Stimulated activated CD8-positive, alpha-beta memory T cell treated with anti-CD3 and anti-CD28 coated beads, Interleukin-7, amount 100 ng/mL, for 1 hour (primary cell): ENCODE measurements around the gene RNASET2.
"Not testable (repeated sequence)": the region's sequence is repeated elsewhere in the genome, so short reads cannot be mapped to it uniquely, and the experiment has no call there.

Source experiments
- DNase-seq, 2 donors: peaks; one replicate each; pipeline ENCODE4 v3.0.0-alpha.2; 2020; ENCODE audit warnings: low read depth in 2 of 2

Gene RNASET2

DNA sequence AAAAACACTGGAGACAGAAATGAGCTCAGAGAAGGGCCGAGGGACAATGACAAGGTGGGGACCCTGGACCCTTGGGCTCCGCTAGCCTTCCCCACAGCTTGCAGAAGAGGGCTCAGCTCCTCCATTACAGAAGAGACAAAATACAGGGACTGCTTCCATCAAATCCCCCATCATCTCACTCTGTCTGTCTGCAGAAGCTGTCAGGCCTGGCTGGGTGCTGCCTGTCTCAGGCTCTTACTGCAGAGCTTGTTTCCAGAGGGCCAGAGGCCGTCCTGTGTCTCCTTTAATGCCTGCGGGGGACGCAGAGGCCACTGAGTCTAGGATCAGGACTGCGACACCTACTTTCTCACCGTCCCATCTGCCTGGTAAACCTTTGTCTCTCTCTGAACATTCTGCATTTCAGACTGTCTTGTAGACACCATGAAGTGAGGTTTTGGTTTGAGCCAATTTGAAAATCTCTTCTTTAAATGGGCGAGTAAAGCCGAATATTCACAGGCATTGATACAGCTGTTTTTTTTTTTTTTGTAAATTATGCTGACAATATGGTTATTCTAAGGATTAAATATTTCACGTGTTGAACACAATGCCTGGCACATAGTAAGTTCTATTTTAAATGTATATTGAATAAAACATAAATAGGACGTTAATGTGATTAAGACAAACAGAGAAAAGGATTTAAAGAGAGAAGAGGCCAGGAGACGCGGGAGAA lies 28.3 kb downstream of the RNASET2 start:
- no peak for DNase-seq

GRCh38 chr6:166927240-166927934 lies 29.0 kb downstream of the RNASET2 start:
- DNase-seq, result no peak

DNA sequence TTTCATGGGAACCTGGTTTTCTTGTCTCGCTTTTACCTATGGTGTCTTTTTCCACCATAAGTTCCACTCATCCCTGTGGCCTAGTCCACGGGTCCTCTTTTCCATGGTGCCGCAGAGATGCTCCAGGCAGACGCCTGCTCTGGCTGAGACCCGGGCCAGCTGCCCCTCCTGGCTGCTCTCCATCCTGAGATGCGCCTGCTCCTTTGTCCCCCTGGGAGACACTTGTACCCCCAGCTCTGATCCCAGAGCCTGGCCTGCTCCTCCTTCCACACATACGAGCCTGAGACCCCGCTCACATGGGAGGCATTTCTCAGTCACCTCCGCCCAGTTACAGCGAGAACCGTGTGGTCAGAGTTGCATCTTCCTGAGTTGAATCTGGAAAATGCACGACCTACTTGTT lies 29.6 kb downstream of the RNASET2 start:
- DNase-seq, result no peak

GRCh38 chr6:166925141-166925996 lies 31.0 kb downstream of the RNASET2 start:
- no peak for DNase-seq

DNA sequence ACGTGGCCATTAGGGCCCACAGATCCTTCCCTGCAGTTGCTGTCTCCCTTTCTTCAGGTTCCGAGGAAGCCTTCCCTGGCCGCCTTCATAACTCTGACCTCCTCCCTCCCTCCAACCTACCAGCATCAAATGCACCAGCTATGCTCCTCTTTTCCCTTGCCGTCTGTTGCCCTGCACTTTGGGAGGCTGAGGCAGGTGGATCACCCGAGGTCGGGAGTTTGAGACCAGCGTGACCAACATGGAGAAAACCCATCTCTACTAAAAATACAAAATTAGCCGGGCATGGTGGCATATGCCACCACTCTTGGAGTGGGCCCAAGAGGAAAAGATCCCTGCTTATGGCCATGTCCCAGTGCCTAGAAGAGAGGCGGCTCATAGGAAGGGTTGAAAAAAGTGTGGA lies 31.8 kb downstream of the RNASET2 start:
- no peak for DNase-seq

GRCh38 chr6:166922937-166923336 lies 33.4 kb downstream of the RNASET2 start:
- no peak for DNase-seq

- DNase-seq, result no peak
Measured at GRCh38 chr6:166921570-166921969, 34.8 kb downstream of the RNASET2 start.

- no peak for DNase-seq
Measured at GRCh38 chr6:166916824-166917223, 39.5 kb downstream of the RNASET2 start.

DNA sequence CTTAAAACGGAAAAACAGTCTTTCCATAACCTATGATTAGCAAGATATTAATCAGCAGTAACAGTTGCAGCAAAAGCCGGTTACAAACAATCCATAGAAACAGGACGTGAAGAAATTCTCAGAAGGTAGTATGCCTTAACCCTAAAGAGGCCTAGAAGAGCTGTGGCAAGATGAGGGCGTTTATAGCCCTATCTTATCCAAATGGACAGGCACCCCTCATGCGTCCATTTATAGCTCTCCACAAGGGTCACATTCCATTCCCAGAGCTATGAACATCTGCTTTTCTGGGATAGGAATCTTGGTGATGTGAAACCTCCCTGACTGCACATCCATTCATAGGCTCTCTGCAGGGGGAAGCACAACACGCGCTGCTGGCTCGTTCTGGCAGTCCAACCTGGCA lies 40.9 kb downstream of the RNASET2 start:
- not testable (repeated sequence) for DNase-seq

DNA sequence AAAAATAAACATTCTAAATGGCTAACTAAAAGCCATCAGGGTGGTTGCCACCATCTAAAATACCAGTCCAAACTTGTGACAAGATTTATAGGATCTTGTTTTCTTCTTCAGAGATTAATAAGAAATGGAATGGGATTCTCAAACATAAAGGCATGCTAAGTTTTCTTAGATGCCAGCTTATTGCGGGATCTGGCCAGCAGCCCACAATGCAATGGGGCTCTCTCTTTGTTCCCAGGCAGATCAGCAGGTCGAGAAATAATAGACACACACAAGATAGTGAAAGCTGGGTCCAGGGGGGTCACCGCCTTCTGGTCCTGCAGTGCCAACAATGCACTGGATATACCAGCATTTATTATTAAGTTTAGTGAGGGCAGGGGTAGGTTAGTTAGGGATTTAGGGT lies 41.4 kb downstream of the RNASET2 start:
- not testable (repeated sequence) for DNase-seq

DNA sequence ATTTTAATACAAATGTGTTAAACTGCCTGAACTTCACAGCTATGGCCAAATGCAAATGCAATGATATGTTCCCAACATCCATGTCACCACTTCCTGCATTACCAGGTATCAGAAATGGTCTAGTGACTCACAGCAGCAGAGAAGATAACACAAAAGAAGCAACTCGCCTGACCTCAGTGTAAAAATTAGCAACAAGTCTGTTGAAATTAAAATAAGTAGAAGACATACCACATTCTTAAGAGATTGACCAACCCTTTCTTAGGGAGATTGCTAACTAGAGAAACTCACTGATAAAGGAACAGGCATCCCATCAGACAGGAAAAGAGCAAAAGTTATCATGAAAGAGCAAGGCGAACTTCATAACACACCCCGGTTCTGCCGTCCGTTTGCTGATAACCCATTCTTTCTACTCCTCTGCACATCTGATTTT lies 45.1 kb downstream of the RNASET2 start:
- no peak for DNase-seq

GRCh38 chr6:166910601-166911000 lies 45.7 kb downstream of the RNASET2 start:
- DNase-seq, result no peak

DNA sequence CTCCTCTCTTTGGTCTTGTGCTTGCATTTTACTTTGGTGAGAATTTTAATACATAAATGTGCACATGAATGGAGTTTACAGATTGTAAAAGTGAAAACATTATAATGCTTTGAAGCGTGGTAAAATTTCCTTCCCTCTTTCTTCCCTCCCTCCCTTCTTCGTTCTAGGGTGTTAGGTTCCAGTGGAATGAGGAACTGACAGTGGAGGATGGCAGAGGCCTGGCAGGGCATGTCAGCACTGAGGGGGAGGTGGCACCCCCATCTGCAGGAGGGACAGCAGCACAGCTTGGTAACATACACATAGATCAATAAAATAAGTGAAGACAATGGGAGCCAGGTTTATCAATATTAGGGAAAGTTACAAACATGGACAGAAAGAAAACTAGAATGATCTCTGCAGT lies 47.5 kb downstream of the RNASET2 start:
- no peak for DNase-seq

- no peak for DNase-seq
Measured at GRCh38 chr6:166907871-166908806, 48.2 kb downstream of the RNASET2 start.

DNA sequence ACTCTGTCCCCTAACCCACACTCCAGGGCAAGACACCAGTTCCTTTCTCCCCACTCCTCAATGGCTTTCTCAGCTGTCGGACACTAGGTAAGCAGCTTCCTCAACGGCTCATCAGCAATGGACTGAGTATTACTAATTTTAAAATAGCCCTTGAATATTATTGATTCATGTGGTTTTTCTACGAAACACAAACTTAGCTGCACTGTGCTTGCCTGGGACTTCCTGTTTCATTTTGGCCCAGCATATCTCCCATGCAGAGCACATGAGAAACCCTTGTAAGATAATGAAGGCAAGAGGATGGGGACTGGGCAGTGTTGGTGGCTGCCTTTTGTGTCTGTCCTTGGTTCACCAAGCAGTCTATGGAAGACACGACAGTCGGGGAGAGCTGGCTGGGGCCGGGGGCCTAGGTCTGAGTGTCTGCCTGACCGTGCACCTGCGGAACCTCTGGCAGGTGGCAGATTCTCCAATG lies 48.9 kb downstream of the RNASET2 start:
- no peak for DNase-seq

DNA sequence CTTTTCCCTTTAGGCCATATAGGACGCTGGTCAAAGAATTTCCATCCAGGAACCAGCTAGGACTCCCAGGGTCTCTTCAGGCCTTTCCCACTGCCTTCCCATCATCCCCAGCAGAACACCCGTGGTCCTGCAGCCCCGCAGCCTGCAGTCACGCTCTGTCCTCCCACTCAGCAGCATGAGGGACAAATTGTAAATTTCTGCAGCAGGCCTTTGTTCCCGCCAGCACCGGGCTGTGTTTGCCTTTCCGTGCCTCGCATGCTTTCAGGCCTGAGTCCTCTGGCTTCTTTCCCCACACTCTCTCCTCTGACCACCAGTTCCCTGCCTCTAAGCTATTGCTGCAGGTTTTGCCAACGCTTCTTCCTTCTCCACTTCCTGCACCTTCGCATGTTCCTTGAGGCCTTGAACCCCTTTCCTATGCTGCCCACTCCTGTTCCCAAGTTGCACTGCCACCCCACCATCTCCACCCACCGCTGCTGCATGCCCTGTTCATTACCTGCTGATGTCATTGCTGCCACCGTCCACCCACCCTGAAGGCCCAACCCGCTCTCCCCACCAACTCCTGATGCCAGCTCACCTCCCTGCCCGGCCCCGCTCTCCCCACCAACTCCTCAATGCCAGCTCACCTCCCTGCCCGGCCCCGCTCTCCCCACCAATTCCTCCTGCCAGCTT lies 49.8 kb downstream of the RNASET2 start:
- no peak for DNase-seq

GRCh38 chr6:166905505-166906134 lies 50.7 kb downstream of the RNASET2 start:
- DNase-seq, result no peak

DNA sequence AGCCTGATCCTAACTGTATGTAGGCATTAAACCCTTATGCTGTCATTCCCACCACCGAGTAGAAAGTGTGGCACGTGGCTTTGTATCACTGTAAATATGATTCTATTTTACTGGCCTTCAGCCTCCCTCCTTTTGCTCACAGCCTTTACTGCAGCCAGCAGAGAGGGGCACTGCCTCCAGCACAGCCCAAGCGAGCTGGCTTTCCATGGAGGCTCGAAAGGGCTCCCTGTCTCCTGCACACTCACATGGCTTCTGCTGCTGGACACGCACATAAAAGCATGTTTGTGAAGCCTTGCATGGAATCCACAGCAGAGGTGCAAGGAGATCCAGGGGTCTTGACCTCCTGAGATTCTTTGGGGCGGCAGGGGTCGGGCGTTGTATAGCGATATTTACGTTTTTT lies 51.3 kb downstream of the RNASET2 start:
- no peak for DNase-seq

GRCh38 chr6:166904101-166904746 lies 52.1 kb downstream of the RNASET2 start:
- DNase-seq, result no peak

- DNase-seq, result no peak
Measured at GRCh38 chr6:166903500-166903899, 52.9 kb downstream of the RNASET2 start.
